K562 (cell line): ENCODE results near the gene HNRNPM. TPM values are rescaled to one million over a fixed set of nuclear protein-coding genes. Genes with fewer than 3 reads are reported as not detected.

Source experiments
- DDX20 ChIP-seq: fragments of 450-650 bp; IDR thresholded peaks from 2 replicates; pipeline ENCODE4 v1.6.1; 2016; ENCODE audit warnings: missing genetic modification characterization, low read depth, mild to moderate bottlenecking, missing compliant biosample characterization, moderate library complexity
- HNRNPK ChIP-seq: fragments of 200-400 bp; formaldehyde crosslinking; IDR thresholded peaks from one replicate; pipeline ENCODE4 v1.6.1; 2018; ENCODE audit warnings: mild to moderate bottlenecking, low read depth, low read length; ENCODE audit not compliant: poor library complexity, severe bottlenecking
- RBM25 ChIP-seq: fragments of 200-400 bp; formaldehyde crosslinking; IDR thresholded peaks from 2 replicates; pipeline ENCODE4 v1.6.1; 2018; ENCODE audit warnings: low read length, low read depth, moderate library complexity; ENCODE audit not compliant: severe bottlenecking
- ZBTB49 ChIP-seq: sonication (generic); formaldehyde crosslinking; IDR thresholded peaks from 2 replicates; pipeline ENCODE4 v1.8.0; 2022; ENCODE audit warnings: missing genetic modification reagents, mild to moderate bottlenecking, borderline replicate concordance
- ZNF133 ChIP-seq: fragments of 250-450 bp; sonication (Bioruptor Pico); IDR thresholded peaks from 2 replicates; pipeline ENCODE4 v1.4.0; 2020; ENCODE audit warnings: mild to moderate bottlenecking
- ZNF707 ChIP-seq: fragments of 250-450 bp; sonication (Bioruptor Pico); conservative IDR thresholded peaks from 2 replicates; pipeline ENCODE4 v1.8.0; 2022; ENCODE audit warnings: inconsistent platforms, mild to moderate bottlenecking, moderate library complexity
- polyA plus RNA-seq, 8 experiments: library from polyadenylated mRNA; depleted of rRNA in 4 of 8; stranded (reverse) in 5 of 8; unstranded in 3 of 8; fragments of >200 nt; fragmentation: Nextera tagmentation in 2 of 8; fragmentation: Illumina TruSeq in 1 of 8; extraction: Ambion mirVana in 2 of 8; extraction: Trizol in 1 of 8; gene quantifications; 2 replicates each; pipeline versions ENCODE4 v1.2.1 to v1.2.3, GENCODE V29; 2011 to 2014; ENCODE audit warnings: inconsistent platforms in 1 of 8, missing spikeins in 1 of 8
- total RNA-seq, 7 experiments: library from RNA; depleted of rRNA in 6 of 7; stranded (reverse); fragments of >200 nt in 6 of 7; fragmentation: Illumina TruSeq in 2 of 7; extraction: Trizol in 2 of 7; gene quantifications; 2 replicates each; pipeline versions ENCODE4 v1.2.1 to v1.2.3, GENCODE V29; 2011 to 2021; ENCODE audit warnings: low replicate concordance in 1 of 7
- TF ChIP-seq, protein P1 (sequence below), 3 experiments: fragments of 200-800 bp in 1 of 3; fragments of 250-450 bp in 1 of 3; fragments of 450-650 bp in 1 of 3; sonication (Bioruptor Pico) in 1 of 3; sonication (Bioruptor generic) in 1 of 3; formaldehyde crosslinking in 1 of 3; IDR thresholded peaks; 2 replicates each; pipeline versions ENCODE4 v1.6.1 to v1.8.0; 2016 to 2022; ENCODE audit warnings: mild to moderate bottlenecking in 2 of 3, missing genetic modification characterization in 2 of 3, missing compliant biosample characterization in 1 of 3, moderate library complexity in 1 of 3
- TF ChIP-seq, protein P2 (sequence below), 2 experiments: IDR thresholded peaks in 1 of 2; conservative IDR thresholded peaks in 1 of 2; 2 replicates each; pipeline ENCODE4 v1.6.1; 2016; ENCODE audit warnings: low read depth in 2 of 2, mild to moderate bottlenecking in 1 of 2, missing compliant biosample characterization in 1 of 2, missing genetic modification characterization in 1 of 2, moderate library complexity in 1 of 2
- TF ChIP-seq, protein P3 (sequence below): sonication (generic); formaldehyde crosslinking; IDR thresholded peaks from 2 replicates; pipeline ENCODE4 v1.8.0; 2023; ENCODE audit warnings: missing genetic modification reagents, mild to moderate bottlenecking, borderline replicate concordance

The HNRNPM gene
- total and polyA plus RNA-seq, 9 of the 15 experiments (the other 6 are each of a cell fraction or from before 2014, with no cell fraction given), result 11.1 to 340 (median 195) TPM

- TF ChIP-seq, protein P1, sequence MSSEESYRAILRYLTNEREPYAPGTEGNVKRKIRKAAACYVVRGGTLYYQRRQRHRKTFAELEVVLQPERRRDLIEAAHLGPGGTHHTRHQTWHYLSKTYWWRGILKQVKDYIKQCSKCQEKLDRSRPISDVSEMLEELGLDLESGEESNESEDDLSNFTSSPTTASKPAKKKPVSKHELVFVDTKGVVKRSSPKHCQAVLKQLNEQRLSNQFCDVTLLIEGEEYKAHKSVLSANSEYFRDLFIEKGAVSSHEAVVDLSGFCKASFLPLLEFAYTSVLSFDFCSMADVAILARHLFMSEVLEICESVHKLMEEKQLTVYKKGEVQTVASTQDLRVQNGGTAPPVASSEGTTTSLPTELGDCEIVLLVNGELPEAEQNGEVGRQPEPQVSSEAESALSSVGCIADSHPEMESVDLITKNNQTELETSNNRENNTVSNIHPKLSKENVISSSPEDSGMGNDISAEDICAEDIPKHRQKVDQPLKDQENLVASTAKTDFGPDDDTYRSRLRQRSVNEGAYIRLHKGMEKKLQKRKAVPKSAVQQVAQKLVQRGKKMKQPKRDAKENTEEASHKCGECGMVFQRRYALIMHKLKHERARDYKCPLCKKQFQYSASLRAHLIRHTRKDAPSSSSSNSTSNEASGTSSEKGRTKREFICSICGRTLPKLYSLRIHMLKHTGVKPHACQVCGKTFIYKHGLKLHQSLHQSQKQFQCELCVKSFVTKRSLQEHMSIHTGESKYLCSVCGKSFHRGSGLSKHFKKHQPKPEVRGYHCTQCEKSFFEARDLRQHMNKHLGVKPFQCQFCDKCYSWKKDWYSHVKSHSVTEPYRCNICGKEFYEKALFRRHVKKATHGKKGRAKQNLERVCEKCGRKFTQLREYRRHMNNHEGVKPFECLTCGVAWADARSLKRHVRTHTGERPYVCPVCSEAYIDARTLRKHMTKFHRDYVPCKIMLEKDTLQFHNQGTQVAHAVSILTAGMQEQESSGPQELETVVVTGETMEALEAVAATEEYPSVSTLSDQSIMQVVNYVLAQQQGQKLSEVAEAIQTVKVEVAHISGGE (CRISPR knock-in tag; IDR thresholded peaks at IDR 0.05), result peak in 1 of 3 experiments; percentile 78; a peak in 2 of 6 replicates
- TF ChIP-seq, protein P2, sequence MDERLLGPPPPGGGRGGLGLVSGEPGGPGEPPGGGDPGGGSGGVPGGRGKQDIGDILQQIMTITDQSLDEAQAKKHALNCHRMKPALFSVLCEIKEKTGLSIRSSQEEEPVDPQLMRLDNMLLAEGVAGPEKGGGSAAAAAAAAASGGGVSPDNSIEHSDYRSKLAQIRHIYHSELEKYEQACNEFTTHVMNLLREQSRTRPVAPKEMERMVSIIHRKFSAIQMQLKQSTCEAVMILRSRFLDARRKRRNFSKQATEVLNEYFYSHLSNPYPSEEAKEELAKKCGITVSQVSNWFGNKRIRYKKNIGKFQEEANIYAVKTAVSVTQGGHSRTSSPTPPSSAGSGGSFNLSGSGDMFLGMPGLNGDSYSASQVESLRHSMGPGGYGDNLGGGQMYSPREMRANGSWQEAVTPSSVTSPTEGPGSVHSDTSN (CRISPR knock-in tag; IDR thresholded peaks at IDR 0.05; ENCODE audit: low read depth), result peak; percentile 64; the same call in 1 of the 2 replicates
- TF ChIP-seq, protein P2 (tag; conservative IDR thresholded peaks at IDR 0.05; ENCODE audit: low read depth), result 0 out of 2 replicates have a peak, but pooled peaks have one; percentile 26
- TF ChIP-seq ZNF133, result no peak
- TF ChIP-seq HNRNPK, result no peak
- no peak for TF ChIP-seq ZBTB49
- TF ChIP-seq RBM25, result peak; percentile 92
- TF ChIP-seq, protein P3, sequence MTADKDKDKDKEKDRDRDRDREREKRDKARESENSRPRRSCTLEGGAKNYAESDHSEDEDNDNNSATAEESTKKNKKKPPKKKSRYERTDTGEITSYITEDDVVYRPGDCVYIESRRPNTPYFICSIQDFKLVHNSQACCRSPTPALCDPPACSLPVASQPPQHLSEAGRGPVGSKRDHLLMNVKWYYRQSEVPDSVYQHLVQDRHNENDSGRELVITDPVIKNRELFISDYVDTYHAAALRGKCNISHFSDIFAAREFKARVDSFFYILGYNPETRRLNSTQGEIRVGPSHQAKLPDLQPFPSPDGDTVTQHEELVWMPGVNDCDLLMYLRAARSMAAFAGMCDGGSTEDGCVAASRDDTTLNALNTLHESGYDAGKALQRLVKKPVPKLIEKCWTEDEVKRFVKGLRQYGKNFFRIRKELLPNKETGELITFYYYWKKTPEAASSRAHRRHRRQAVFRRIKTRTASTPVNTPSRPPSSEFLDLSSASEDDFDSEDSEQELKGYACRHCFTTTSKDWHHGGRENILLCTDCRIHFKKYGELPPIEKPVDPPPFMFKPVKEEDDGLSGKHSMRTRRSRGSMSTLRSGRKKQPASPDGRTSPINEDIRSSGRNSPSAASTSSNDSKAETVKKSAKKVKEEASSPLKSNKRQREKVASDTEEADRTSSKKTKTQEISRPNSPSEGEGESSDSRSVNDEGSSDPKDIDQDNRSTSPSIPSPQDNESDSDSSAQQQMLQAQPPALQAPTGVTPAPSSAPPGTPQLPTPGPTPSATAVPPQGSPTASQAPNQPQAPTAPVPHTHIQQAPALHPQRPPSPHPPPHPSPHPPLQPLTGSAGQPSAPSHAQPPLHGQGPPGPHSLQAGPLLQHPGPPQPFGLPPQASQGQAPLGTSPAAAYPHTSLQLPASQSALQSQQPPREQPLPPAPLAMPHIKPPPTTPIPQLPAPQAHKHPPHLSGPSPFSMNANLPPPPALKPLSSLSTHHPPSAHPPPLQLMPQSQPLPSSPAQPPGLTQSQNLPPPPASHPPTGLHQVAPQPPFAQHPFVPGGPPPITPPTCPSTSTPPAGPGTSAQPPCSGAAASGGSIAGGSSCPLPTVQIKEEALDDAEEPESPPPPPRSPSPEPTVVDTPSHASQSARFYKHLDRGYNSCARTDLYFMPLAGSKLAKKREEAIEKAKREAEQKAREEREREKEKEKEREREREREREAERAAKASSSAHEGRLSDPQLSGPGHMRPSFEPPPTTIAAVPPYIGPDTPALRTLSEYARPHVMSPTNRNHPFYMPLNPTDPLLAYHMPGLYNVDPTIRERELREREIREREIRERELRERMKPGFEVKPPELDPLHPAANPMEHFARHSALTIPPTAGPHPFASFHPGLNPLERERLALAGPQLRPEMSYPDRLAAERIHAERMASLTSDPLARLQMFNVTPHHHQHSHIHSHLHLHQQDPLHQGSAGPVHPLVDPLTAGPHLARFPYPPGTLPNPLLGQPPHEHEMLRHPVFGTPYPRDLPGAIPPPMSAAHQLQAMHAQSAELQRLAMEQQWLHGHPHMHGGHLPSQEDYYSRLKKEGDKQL, result 0 out of 2 replicates have a peak, but pooled peaks have one; percentile 55
- TF ChIP-seq DDX20 (tag), result no peak
- TF ChIP-seq ZNF707 (CRISPR knock-in tag), result no peak
Observed at GRCh38 chr19:8513687-8514504, 69.1 kb downstream of the HNRNPM start, which contains the start of gene ZNF414 (continued).
